Islet of Langerhans (tissue), 1 donor: ENCODE data around the gene ZBTB20.
"Not testable (repeated sequence)": the region's sequence is repeated elsewhere in the genome, so short reads cannot be mapped to it uniquely, and the experiment has no call there.

ENCODE experiments used
- FAIRE-seq: peaks from one replicate; lab custom pipeline; 2011; peaks lifted over from hg19 to GRCh38; lab: Jason Lieb, UNC

Gene ZBTB20

GRCh38 chr3:114829783-114830182 is 317.3 kb downstream of the ZBTB20 start:
- FAIRE-seq = no peak

- FAIRE-seq = peak; percentile 97
Measured at GRCh38 chr3:114827495-114827894, 319.6 kb downstream of the ZBTB20 start.

- peak; percentile 21 for FAIRE-seq
Measured at GRCh38 chr3:114824014-114824413, 323.1 kb downstream of the ZBTB20 start.

- FAIRE-seq = no peak
Measured at GRCh38 chr3:114823061-114823460, 324.0 kb downstream of the ZBTB20 start.

DNA sequence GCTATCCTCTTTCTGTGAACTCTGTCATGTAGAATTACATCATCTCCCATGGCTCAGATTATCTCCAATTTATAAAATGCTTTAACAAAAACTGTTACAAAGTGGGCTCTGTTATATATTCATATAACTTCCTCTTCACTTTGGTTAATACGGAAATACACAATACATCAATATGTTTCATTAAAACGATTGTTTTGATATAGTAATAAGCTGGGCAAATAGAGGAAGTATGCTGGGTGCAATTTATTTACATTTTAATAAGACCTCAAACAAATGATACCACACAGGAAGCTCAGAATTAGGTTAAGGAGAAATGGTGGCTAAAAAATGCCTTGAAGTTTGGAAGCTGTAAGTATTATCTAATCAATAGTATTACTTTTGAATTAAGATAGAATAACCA is 331.0 kb downstream of the ZBTB20 start:
- peak; percentile 47 for FAIRE-seq

- not testable (repeated sequence) for FAIRE-seq
Measured at GRCh38 chr3:114812541-114813238, 334.4 kb downstream of the ZBTB20 start.

DNA sequence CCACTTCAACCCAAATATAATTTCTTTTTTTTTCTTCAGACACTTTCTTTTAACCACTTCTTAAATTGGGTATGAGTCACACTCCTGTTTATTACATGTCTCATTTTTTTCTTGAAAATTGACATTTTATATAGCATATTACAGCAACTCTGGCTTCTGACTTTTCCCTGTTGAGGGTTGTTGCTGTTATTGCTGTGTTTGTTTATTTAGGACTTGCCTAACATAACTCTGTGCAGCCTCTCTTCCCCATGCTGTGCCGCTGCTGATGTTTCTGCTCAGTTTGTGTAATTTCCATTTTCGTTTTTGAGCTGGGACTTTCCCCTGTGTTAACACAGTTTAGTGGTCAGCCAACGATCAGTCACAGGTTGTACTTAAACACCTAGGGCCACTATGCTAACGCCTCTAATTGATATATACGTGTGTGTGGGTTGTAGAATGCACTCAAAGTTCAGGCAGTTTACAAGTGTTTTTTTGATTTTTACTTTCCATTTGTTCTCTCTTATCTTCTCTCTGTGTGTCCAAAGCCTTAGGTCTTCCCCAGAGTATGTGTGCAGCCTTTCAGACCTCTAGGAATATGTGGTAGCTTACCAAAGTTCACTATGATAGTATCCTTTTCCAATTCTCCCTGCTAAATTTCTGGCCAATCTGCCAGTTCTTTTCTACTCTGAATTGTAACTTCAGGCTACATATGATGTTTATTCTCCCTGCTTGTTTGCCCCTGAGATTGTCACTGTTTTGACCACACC is 337.2 kb downstream of the ZBTB20 start:
- FAIRE-seq = peak; percentile 66

GRCh38 chr3:114804099-114804498 is 343.0 kb downstream of the ZBTB20 start:
- no peak for FAIRE-seq

DNA sequence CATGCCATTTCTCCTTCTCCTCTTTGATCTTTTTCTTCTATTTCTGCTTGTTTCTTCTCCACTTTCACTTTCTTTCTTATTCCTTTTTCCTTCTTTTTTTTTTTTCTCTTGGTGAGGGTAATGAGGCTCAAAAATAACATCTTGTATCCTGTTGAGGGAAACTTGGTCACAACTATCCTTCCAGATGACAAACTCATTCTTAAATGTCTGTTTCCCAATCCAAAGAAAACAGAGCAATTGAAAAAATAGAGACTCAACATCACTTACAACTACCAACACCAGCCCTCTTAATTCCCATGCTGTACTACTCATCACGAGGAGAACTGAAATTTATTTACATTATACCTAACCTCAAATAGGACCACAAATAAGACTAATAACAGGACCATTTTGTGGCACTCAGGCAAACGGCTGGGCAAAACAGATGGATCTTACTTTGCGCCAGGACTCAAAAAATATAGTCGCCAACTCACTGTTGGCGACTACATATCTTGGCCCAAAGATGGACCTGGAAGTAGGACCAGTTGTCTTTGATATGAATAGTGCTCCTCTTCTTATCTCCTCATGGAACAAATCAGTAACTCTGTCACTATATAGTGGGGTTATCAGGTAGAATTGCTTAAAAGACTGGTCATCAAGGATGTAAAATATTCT is 343.9 kb downstream of the ZBTB20 start:
- no peak for FAIRE-seq

DNA sequence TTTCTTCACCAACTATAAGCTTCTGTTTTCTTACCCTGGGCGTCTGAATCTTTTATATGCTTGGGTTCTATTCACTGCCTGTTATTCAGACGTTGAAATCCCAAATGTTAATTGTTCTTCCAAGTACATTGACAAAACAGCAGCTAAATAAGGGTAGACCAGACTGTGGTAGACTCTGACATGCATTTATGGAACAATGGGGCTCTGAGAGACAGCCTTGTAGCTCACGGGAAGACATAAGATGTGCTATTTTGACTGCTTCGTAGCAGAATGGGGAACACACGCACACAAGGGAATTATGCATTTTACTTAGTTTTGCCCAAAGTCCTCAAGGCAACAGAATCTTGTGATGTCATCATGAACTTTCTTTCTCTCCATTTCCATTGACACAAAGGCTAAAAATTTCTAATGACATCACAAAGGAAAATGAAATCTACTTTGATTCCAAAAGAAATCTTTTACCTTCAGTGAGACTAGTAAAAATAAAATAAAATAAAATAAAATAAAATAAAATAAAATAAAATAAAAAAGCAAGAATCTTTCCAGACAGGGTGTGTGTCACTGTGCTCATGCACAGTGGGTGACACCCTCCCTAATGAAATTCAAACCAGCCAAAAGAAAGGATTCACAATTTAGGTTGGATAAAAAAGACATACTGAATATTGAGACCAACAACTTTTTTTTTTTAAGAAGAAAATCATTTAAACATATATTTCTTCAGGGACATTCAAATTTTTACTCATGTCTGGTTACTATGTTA is 346.6 kb downstream of the ZBTB20 start:
- FAIRE-seq = no peak

DNA sequence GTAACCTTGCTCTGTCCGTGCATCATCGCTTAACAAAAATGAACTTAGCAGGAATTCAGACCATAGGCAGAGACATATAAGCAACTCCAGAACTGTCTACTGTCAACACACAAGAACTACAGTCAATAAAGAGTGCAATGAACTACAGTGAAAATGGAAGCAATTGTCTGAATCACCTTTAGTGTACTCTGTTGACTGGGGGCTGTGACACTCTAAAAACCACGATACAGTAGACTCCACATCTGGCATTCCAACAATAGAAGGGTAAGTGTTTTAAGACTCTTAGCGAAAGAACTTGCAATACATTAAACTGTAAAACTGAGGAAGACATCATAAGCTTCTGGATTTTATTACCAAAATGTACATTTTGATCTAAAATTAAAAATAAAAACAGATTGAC is 347.3 kb downstream of the ZBTB20 start:
- FAIRE-seq = no peak

DNA sequence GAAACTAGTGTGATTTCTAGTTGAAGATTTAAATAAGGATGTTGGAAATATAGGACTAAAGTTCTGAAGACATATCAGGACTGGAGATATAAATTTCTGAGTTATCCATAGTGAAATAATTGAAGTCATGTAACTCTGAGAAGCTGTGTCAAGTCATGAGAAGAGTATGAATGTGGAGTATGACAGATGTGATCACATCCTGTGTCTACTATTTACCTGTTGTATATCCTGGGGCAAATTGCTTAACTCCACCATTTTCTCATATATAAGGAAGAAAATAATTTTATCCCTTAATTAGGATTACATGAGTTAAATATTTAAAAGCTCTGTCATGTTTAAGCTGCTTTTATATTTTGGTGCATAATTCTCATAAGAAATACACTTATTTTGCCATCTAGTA is 350.3 kb downstream of the ZBTB20 start:
- FAIRE-seq = peak; percentile 81

DNA sequence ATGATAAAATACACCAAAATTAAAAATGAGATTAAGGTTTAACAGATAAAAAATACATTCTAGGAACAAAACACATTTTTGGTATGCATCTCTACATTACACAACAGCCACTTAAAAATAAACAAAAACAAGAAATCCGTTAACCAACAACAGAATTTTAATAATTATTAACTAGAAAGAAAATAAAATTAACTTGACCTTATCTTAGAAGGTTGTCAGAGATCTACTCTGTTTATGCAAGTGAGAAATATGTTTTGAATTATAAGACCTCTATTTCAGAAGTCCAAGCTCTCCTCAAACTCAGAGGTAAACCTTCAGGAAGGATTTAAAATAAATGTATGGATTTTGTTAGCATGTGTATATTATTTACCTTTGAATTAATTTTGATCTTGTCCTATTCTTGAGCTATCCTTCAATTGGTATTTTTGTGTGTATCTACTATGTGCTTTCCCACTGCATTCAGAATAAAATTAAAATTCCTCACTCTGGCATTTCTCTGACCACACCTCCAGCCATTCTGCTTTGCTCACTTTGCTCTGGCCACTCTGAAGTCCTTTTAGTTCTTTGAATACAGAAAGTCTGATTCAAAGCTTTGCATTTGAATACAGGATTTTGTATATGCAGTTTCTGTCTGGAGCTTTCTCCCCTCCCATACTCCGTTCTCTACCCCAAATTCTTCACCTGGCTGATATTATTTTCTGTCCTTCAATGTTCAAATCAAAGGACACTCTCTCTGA is 352.0 kb downstream of the ZBTB20 start:
- FAIRE-seq = peak; percentile 41

DNA sequence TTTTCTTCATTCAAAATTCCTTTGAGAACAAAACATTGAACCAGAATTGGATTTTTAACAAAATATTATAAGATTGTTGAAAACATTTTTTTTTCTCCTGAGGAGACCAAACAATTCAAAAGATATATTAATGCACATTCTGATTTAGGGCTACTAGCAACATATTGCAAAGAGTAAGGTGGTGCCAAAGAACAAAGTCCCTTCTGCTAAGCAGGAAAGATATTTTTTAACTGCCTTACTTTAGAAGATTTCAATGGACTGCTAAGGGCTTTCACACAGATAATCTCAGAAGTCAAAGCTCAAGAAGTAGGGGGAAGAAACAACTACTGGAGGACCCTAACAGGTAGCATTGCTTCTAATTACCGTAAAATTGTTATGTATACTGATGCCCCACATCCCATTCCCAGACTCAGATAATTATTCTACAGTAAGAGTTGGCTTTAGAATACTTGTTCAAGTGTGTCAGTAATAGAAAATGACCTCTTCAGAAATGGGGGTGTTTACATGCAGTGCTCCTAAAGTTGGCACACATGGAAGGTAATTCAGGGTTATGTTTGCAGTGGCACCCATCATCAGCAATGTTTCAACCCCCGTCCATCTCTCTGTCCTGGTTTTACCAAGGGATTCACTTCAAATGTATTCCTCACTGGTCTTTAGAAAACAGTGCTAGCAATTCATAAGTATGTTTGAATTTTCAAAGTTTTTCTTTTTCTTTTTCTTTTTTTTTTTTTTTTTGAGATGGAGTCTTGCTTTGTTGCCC is 354.7 kb downstream of the ZBTB20 start:
- no peak for FAIRE-seq

DNA sequence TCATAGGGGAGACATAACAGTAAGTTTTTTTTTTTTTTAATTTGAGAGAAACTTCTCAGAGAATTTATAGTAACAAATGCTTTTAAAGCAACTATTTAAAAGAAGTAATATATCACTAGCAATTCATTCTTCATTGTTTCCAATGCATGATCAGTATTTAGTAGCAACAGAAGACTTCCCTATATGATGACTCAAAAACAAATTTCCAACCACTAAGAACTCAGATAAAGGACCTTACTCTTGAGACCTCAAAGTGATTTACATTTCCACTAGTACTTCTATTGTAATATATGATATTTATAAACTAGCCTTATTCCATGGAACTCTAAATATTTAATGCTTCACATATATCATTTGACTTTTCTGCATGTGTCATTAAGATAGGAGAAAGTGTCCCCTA is 356.3 kb downstream of the ZBTB20 start:
- FAIRE-seq = no peak

- FAIRE-seq = peak; percentile 76
Measured at GRCh38 chr3:114789803-114790202, 357.3 kb downstream of the ZBTB20 start.

DNA sequence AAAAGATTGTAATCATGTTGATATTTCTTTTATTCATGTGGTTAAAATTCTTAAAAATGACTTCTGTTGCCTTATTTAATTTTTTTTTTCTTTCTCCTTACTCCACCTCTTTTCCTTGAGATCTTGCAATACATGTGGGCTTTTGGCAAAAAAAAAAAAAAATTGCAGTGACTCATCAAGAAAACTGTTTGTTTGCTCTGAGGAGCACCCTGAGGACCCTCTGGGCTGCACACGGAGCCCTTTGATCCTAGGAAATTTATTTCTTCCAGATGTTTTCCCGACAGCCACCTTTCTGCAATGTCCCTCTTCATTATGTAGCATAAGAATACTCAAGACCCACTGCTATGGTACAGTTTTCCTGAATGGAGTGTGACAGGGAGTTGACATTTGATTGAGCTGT is 371.7 kb downstream of the ZBTB20 start:
- no peak for FAIRE-seq

GRCh38 chr3:114770874-114771273 is 376.2 kb downstream of the ZBTB20 start:
- no peak for FAIRE-seq

DNA sequence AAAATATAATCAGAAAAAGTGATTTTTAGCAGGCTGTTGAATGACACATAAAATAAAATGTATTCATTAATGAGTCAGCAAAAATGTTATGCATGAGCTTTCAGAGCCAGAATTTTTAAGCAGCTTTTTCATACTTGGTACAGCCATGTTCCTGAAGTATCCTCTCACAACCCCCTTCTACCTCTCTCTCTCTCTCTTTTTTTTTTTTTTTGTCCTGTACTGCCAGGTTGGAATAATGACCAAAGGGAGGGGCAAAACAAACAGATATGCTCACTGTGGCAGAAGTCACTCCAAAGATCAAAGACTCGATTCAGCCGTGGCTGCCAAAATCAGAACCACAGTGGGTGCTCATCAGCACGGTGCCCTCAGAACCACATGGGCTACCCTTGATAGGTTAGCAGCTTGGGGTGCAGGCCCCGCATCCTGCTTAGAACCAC is 383.0 kb downstream of the ZBTB20 start:
- no peak for FAIRE-seq

GRCh38 chr3:114762144-114762543 is 384.9 kb downstream of the ZBTB20 start:
- no peak for FAIRE-seq

DNA sequence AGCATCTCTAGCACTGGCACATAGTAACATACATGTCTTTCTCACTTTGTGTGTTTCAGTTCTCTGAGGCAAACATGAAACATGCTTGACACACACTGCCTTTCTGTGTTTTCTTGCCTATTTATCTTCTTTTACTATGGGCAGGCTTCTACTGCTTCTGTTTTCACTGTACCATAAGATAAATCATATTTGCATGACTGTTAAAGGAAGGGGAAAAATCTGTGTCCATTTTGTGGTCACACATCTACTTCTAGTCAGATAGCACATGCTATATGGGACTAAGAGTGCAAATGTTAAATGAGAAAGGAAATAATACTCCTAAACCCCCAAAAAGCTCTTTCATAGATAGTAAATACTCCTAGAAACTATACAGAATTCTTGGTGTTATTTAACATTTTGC is 386.4 kb downstream of the ZBTB20 start:
- FAIRE-seq = no peak
